Pancreas (tissue), 10 donors: ENCODE results near the gene MAPKAP1. TPM values are rescaled to one million over a fixed set of nuclear protein-coding genes. Genes with fewer than 3 reads are reported as not detected.

Experiments
- ATAC-seq, 4 donors: fragments of 200-7000 bp; cut with Tn5 transposase; one replicate each; pipeline versions ENCODE4 v1.8.0 to v1.9.1; 2020; ENCODE audit warnings: mild to moderate bottlenecking in 4 of 4, moderate library complexity in 4 of 4
- DNase-seq, 6 donors: peaks; one replicate each; pipeline ENCODE4 v3.0.0-alpha.2; 2020
- FAIRE-seq: peaks from 2 replicates; lab custom pipeline; 2012; peaks lifted over from hg19 to GRCh38; lab: Jason Lieb, UNC
- H3K27ac ChIP-seq, 4 donors: fragments of 200-600 bp; sonication (generic); 1 replicate in 3 of 4; 2 replicates in 1 of 4; pipeline versions ENCODE4 v1.5.0 to v1.8.0; 2020
- H3K27me3 ChIP-seq, 4 donors: fragments of 200-600 bp; one replicate each; pipeline ENCODE4 v1.8.0; 2021
- H3K36me3 ChIP-seq, 3 donors: fragments of 200-600 bp; sonication (generic) in 1 of 3; one replicate each; pipeline versions ENCODE4 v1.5.0 to v1.8.0; 2020 to 2021
- H3K4me1 ChIP-seq, 3 donors: fragments of 200-600 bp; one replicate each; pipeline ENCODE4 v1.8.0; 2021
- H3K4me3 ChIP-seq, 4 donors: fragments of 200-600 bp; sonication (generic) in 2 of 4; one replicate each; pipeline versions ENCODE4 v1.5.0 to v1.8.0; 2020 to 2021
- H3K9me3 ChIP-seq, 4 donors: fragments of 200-600 bp; one replicate each; pipeline ENCODE4 v1.8.0; 2021
- CTCF ChIP-seq, 4 donors: fragments of 200-600 bp; sonication (generic) in 3 of 4; IDR thresholded peaks; one replicate each; pipeline versions ENCODE4 v1.5.0 to v1.8.0; 2021; ENCODE audit warnings: antibody characterized with exemption in 4 of 4
- WGBS, 2 donors: extraction: QIAGEN DNeasy Blood & Tissue Kit; methylation state at CpG; one replicate each; pipeline ENCODE4 v1.1.7; 2013; 5-methylcytosine and 5-hydroxymethylcytosine counted together
- intact Hi-C, 3 donors: fragments of 100-400 bp; cut with DNase I; formaldehyde crosslinking; loops; one replicate each; pipeline versions ENCODE4 v1.11.1 to v1.14.2; 2022
- polyA plus RNA-seq, 2 donors: library from polyadenylated mRNA; stranded (reverse); fragments of 200-250 nt; gene quantifications; one replicate each; pipeline ENCODE4 v1.2.3, GENCODE V29; 2013
- total RNA-seq, 6 donors: library from RNA; stranded (reverse); fragmentation: NEBNext Ultra II Directional in 4 of 6; extraction: Animal tissue kit (Norgen Biotek cat#: 25700) in 4 of 6; gene quantifications; one replicate each; pipeline versions ENCODE4 v1.2.1 to v1.2.4, GENCODE V29; 2021 to 2023
- donor health status: healthy with polysubstance abuse.
- donor health status: DM: no; HTN: no; CAD: no; lungs with moderate emphysema.
- donor health status: DM: no; HTN: no; CAD: no.
- donor health status: control.
- donor health status: control.
- donor health status: Bipolar disorder and iron deficiency.
- donor health status: DM: yes; HTN: yes; CAD: no.
- donor health status: DM: no; HTN: no; CAD: no.
- donor health status: DM: no; HTN: no; CAD: no.
- donor health status: DM: yes; HTN: yes; CAD: no.

The MAPKAP1 gene
- total and polyA plus RNA-seq, 8 donors, result 18.7 to 42.0 (median 30.4) TPM

GRCh38 chr9:125586172-125586511, 120.9 kb downstream of the MAPKAP1 start:
- WGBS, 2 donors, result 50 to 55% methylated on average over 3 of the region's 3 CpGs
- intact Hi-C loops, result no loop called here

DNA sequence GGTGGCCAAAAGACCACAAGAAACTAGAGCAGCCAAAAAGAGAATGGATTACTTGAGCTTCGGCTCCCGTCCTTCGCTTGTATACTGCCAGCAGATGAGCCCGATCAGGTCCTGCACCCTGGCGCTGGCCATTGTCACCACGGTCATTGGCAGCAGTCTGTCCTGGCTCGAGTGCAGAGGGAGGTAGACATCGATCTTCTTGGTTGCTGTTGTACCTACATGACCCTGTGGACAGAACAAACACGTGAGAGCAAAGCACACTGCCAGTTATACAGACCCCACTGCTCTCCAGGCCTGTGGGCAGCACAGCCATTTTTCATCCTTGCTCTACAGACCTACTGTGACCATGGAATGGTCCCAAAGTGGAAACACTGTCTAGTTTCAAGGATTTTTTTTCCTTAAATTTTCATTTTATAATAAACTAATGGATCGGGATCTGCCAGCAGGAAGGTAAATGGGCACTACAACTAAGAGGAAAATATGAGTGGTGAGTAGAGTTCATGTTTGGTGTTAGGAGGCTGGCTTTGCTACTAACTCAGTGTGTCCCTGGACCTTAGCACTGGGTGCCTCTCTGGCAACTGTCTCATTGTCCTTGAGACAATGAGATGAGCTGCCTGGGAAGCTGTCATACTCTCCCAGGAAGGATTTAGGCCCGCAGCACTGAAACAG, 121.4 kb downstream of the MAPKAP1 start:
- Histone ChIP-seq H3K4me1 (no peaks in the 10 kb centered on the region), H3K4me3 (no peak overlapping the region), H3K27me3 (no peaks in the 10 kb centered on the region), H3K36me3 (no peaks in the 10 kb centered on the region), H3K9me3 (no peaks in the 10 kb centered on the region), H3K27ac (no peak overlapping the region)
- no peak for TF ChIP-seq CTCF (IDR thresholded peaks at IDR 0.05)
- ATAC-seq (no peak), FAIRE-seq (no peak), DNase-seq (no peak)
- intact Hi-C loops, result no loop called here
- WGBS, 2 donors, result 88 to 91% methylated on average over 11 of the region's 11 CpGs

More at GRCh38 chr9:125586172-125586511, 120.9 kb downstream of the MAPKAP1 start:
- no peak overlapping the region for H3K27ac ChIP-seq
- no peak for DNase-seq
- TF ChIP-seq CTCF (IDR thresholded peaks at IDR 0.05), result no peak
- ATAC-seq, result peak in 2 of 4 donors; percentile 14 to 29
- no peaks in the 10 kb centered on the region for H3K9me3 ChIP-seq
- no peaks in the 10 kb centered on the region for H3K36me3 ChIP-seq
- H3K4me3 ChIP-seq, result no peak overlapping the region
- no peaks in the 10 kb centered on the region for H3K4me1 ChIP-seq
- H3K27me3 ChIP-seq, result no peaks in the 10 kb centered on the region
- no peak for FAIRE-seq

GRCh38 chr9:125580701-125581286, 126.2 kb downstream of the MAPKAP1 start:
- 74 to 75% methylated on average over 4 of the region's 4 CpGs for WGBS, 2 donors
- no peak for TF ChIP-seq CTCF (IDR thresholded peaks at IDR 0.05)
- intact Hi-C loops, result no loop called here
- FAIRE-seq (no peak), ATAC-seq (no peak), DNase-seq (no peak)
- H3K27me3 ChIP-seq, result no peaks in the 10 kb centered on the region
- no peak overlapping the region for H3K4me3 ChIP-seq
- no peak overlapping the region for H3K27ac ChIP-seq
- no peaks in the 10 kb centered on the region for H3K36me3 ChIP-seq
- H3K9me3 ChIP-seq, result no peaks in the 10 kb centered on the region
- H3K4me1 ChIP-seq, result no peaks in the 10 kb centered on the region

DNA sequence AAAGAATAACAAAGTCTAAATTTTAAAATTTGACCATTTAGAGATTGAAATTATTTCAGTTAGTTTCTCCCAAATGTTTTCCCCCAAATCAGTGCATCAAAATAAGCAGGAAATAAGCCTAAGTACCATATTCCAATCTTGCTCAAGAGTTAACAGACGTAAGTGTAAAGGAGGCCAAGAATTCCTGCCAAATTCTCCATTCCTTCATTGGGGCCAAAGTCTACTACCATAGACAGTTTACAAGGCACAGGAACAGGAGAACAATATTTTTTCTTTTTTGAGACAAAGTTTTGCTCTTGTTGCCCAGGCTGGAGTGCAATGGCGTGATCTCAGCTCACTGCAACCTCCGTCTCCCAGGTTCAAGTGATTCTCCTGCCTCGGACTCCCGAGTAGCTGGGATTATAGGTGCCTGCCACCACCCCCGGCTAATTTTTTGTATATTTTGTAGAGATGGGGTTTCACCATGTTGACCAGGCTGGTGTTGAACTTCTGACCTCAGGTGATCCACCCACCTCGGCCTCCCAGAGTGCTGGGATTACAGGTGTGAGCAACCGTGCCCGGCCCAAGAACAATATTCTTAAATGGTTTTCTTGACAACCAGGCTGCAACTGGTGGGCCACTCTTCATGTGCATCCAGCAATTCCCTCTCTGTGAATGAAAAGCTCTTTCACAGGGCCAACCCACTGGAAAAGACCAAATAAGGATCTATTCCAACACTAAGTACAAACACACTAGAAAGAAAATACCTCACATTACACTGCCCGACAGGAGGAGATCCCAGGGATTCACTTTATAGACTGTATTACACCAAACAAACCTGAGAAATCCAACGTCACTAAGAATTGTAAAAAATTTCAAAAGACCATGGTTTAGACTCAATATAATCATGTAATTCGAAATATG, 127.7 kb downstream of the MAPKAP1 start:
- Histone ChIP-seq H3K36me3 (no peaks in the 10 kb centered on the region), H3K27me3 (no peaks in the 10 kb centered on the region), H3K4me1 (no peaks in the 10 kb centered on the region), H3K4me3 (no peak overlapping the region), H3K27ac (no peak overlapping the region), H3K9me3 (no peaks in the 10 kb centered on the region)
- DNase-seq (no peak), FAIRE-seq (no peak), ATAC-seq (no peak)
- intact Hi-C loops, result no loop called here
- no peak for TF ChIP-seq CTCF (IDR thresholded peaks at IDR 0.05)
- 93% methylated on average over 12 of the region's 12 CpGs for WGBS, 2 donors
